DOHH2 (cell line): ENCODE results near the gene WDR6.

Source experiments
- H3F3A ChIP-seq: fragments of 200-600 bp; sonication (generic), shearing (Covaris generic); 2 replicates; pipeline ENCODE4 v1.6.0; 2016; ENCODE audit warnings: antibody characterized with exemption, mild to moderate bottlenecking; ENCODE audit not compliant: control insufficient read depth, insufficient read depth
- H3K27ac ChIP-seq: fragments of 200-600 bp; sonication (generic); 2 replicates; pipeline ENCODE4 v1.5.1; 2014; ENCODE audit warnings: low read depth, mild to moderate bottlenecking, low read length, moderate library complexity
- H3K27me3 ChIP-seq: fragments of 200-600 bp; sonication (generic); 2 replicates; pipeline ENCODE4 v1.6.1; 2014; ENCODE audit warnings: mild to moderate bottlenecking, low read length, mixed read lengths; ENCODE audit not compliant: control insufficient read depth
- H3K36me3 ChIP-seq: fragments of 200-600 bp; sonication (generic); 2 replicates; pipeline ENCODE4 v1.6.1; 2014; ENCODE audit warnings: mild to moderate bottlenecking, low read length, moderate library complexity, mixed read lengths; ENCODE audit not compliant: control insufficient read depth
- H3K4me1 ChIP-seq: fragments of 200-600 bp; sonication (generic); 2 replicates; pipeline ENCODE4 v1.6.1; 2014; ENCODE audit warnings: mild to moderate bottlenecking, low read length, mixed read lengths; ENCODE audit not compliant: control insufficient read depth
- H3K4me2 ChIP-seq: fragments of 200-600 bp; sonication (generic); 2 replicates; pipeline ENCODE4 v1.6.0; 2014; ENCODE audit warnings: mild to moderate bottlenecking, low read length, moderate library complexity
- H3K4me3 ChIP-seq: fragments of 200-600 bp; sonication (generic); 2 replicates; pipeline ENCODE4 v1.5.1; 2014; ENCODE audit warnings: mild to moderate bottlenecking, low read length, mixed read lengths
- H3K79me2 ChIP-seq: fragments of 200-600 bp; sonication (generic); 2 replicates; pipeline ENCODE4 v1.6.1; 2014; ENCODE audit warnings: mild to moderate bottlenecking, low read length, mixed read lengths; ENCODE audit not compliant: control insufficient read depth
- H3K9me2 ChIP-seq: fragments of 200-600 bp; sonication (generic); replicated peaks from 2 replicates; pipeline ENCODE4 v1.6.1; 2014; ENCODE audit warnings: mild to moderate bottlenecking, low read length, mixed read lengths; ENCODE audit not compliant: control insufficient read depth
- H3K9me3 ChIP-seq: fragments of 200-600 bp; sonication (generic); 2 replicates; pipeline ENCODE4 v1.6.1; 2014; ENCODE audit warnings: antibody characterized with exemption, low read length, mixed read lengths; ENCODE audit not compliant: control insufficient read depth, insufficient read depth
- H4K20me1 ChIP-seq: fragments of 200-600 bp; sonication (generic); 2 replicates; pipeline ENCODE4 v1.6.0; 2014; ENCODE audit warnings: low read depth, mild to moderate bottlenecking, antibody characterized with exemption, low read length, moderate library complexity; ENCODE audit not compliant: control insufficient read depth, insufficient read depth
- CTCF ChIP-seq: fragments of 200-600 bp; sonication (generic); IDR thresholded peaks from one replicate; pipeline ENCODE4 v1.5.1; 2014; ENCODE audit warnings: antibody characterized with exemption, mild to moderate bottlenecking, low read depth, low read length; ENCODE audit not compliant: poor library complexity, severe bottlenecking
- EZH2phosphoT487 ChIP-seq: fragments of 200-600 bp; sonication (generic); IDR thresholded peaks from 2 replicates; pipeline ENCODE4 v1.6.1; 2017; ENCODE audit warnings: borderline replicate concordance, mild to moderate bottlenecking, antibody characterized with exemption, low read length, moderate library complexity, mixed read lengths

Gene WDR6

DNA sequence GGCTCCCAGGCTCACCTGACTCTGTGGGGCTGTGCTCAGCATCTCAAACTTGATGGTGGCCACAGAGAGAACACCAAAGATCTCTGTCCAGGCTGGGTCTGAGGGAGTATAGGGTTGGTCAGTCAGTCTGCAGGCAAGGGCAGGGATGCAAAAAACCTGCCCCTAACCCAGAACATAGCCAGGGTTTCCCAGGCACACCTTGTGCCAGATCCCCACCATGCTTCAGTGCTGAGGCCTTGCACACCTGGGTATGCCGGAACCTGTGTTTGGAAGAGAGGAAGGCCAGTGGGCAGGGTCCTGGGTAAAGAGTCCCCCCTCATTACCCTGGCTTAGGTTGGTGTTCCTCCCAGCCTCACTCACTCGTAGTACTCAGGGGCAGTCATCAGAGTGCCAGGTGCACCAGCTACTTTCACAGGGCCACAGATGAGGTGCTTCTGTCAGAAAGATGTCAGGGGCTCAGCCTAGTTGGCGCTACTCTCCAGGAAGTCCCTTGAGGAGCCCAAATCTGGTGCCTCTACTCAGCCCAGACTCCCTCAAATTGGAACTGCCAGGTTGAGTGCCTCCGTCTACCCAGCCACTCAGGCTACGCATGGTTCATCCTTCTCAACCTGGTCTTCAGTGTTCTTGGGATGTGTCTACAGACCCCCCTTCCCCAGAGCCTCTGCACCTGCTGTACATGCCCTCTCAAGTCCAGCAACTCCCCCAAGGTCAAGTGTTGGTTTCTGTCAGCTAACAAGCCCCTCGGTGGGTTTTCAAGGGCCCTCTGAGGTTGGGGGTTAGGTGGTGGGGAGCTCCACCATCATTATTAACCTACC is 9.4 kb downstream of the WDR6 start:
- Histone ChIP-seq H4K20me1 (peaks cover 9% of the 10 kb centered on the region; the same call in 1 of the 2 replicates), H3K9me3 (no peaks in the 10 kb centered on the region), H3K4me2 (peak overlapping the region; percentile 94; the same call in 1 of the 2 replicates), H3K27ac (no peak overlapping the region), H3K9me2 (no peaks in the 10 kb centered on the region), H3F3A (peaks cover 16% of the 10 kb centered on the region), H3K4me3 (no peak overlapping the region), H3K36me3 (peaks cover 69% of the 10 kb centered on the region), H3K79me2 (peaks cover 46% of the 10 kb centered on the region), H3K4me1 (peaks cover 25% of the 10 kb centered on the region), H3K27me3 (no peaks in the 10 kb centered on the region)
- TF ChIP-seq CTCF (no peak), EZH2phosphoT487 (no peak)

- H4K20me1 ChIP-seq, result peaks cover 9% of the 10 kb centered on the region; the same call in 1 of the 2 replicates
- H3K27ac ChIP-seq, result peak overlapping the region; percentile 92; the same call in 1 of the 2 replicates
- no peaks in the 10 kb centered on the region for H3K27me3 ChIP-seq
- H3K36me3 ChIP-seq, result peaks cover 65% of the 10 kb centered on the region
- H3K4me2 ChIP-seq, result peak overlapping the region; percentile 94
- H3K9me2 ChIP-seq, result no peaks in the 10 kb centered on the region
- H3F3A ChIP-seq, result peaks cover 16% of the 10 kb centered on the region
- no peaks in the 10 kb centered on the region for H3K9me3 ChIP-seq
- H3K79me2 ChIP-seq, result peaks cover 43% of the 10 kb centered on the region
- peak overlapping the region; percentile 92 for H3K4me3 ChIP-seq
- peaks cover 25% of the 10 kb centered on the region for H3K4me1 ChIP-seq
- TF ChIP-seq CTCF (no peak), EZH2phosphoT487 (no peak)
These were observed 10.2 kb downstream of the WDR6 start for GRCh38 chr3:49017229-49017970.

DNA sequence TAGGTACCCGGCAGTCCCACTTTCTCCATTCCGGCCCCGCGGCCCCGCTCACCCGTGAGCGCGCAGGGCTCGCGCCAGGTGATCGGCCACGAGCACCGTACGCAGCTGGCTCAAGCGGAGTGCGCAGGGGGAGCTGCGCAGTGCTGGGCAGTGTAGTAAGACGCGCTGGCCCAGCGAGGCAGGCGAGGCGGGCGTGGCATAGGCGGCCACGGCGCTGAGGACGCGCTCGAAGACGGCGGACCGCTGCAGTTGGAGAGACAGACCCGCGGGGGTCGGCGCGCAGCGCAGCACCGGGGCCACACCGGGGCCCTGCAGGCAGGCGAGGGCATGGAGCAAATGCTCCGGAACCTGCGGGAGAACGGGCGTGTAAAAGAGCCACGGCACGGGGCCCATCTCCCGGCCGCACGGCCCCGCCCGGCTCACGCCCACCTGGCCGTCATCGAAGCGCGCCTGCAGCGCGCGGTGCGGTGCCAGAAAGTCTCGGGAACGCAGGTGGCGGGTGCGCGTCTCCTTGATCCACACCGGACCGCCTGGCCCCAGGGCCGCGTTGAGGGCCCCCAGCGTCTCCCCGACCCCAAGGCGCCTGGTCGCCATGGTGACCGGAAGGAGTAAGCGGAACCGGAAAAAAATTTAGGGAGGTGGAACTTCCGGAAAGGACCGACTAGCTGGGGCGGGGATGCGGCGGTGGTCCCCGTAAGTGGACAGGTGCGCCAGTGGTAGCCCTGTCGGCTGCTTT is 10.9 kb downstream of the WDR6 start, which contains the start of gene DALRD3:
Gene DALRD3 (minus strand): TSS at position 610 of the 736 bp plus-strand sequence. CDS start 16 bp downstream, at position 594.
- peaks cover 65% of the 10 kb centered on the region for H3K36me3 ChIP-seq
- H3K4me2 ChIP-seq, result peak within 1 kb of the TSS; percentile 94
- H3K4me1 ChIP-seq, result peaks cover 28% of the 10 kb centered on the region
- H4K20me1 ChIP-seq, result peaks cover 7% of the 10 kb centered on the region; the same call in 1 of the 2 replicates
- H3K9me2 ChIP-seq, result no peaks in the 10 kb centered on the region
- H3F3A ChIP-seq, result peaks cover 19% of the 10 kb centered on the region
- TF ChIP-seq CTCF (no peak), EZH2phosphoT487 (no peak)
- no peaks in the 10 kb centered on the region for H3K27me3 ChIP-seq
- peak within 1 kb of the TSS; percentile 92 for H3K27ac ChIP-seq
- H3K4me3 ChIP-seq, result peak within 1 kb of the TSS; percentile 92
- peaks cover 43% of the 10 kb centered on the region for H3K79me2 ChIP-seq
- no peaks in the 10 kb centered on the region for H3K9me3 ChIP-seq
